ENCODE data around the gene VRK2. TPM values are rescaled to one million over a fixed set of nuclear protein-coding genes. Genes with fewer than 3 reads are reported as not detected.
"Not testable (repeated sequence)": the region's sequence is repeated elsewhere in the genome, so short reads cannot be mapped to it uniquely, and the experiment has no call there.

Gene VRK2
- polyA plus RNA-seq, 4 donors, result 18.4 to 25.3 (median 24.0) TPM

DNA sequence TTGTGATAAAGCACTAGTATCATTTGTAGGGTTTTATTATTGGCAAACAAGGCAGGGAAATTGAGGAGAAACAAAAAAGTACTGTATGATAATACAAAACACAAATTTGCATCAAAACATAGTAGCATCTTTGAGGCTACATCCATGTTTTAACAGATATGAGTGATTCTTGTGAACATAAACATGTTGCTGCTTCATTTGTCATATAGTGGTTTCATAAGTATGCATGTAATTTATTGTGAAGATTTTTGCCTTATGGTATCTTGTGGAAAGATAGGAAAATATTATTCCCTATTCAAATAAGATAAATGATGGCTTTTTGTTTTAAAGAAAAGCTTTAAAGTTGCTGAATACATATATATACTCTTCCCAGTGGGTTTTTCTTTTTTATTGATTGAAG lies 60.3 kb downstream of the VRK2 start:
- no peak for DNase-seq (ENCODE audit: low read depth in 4 of 4, low spot score in 3 of 4)

DNA sequence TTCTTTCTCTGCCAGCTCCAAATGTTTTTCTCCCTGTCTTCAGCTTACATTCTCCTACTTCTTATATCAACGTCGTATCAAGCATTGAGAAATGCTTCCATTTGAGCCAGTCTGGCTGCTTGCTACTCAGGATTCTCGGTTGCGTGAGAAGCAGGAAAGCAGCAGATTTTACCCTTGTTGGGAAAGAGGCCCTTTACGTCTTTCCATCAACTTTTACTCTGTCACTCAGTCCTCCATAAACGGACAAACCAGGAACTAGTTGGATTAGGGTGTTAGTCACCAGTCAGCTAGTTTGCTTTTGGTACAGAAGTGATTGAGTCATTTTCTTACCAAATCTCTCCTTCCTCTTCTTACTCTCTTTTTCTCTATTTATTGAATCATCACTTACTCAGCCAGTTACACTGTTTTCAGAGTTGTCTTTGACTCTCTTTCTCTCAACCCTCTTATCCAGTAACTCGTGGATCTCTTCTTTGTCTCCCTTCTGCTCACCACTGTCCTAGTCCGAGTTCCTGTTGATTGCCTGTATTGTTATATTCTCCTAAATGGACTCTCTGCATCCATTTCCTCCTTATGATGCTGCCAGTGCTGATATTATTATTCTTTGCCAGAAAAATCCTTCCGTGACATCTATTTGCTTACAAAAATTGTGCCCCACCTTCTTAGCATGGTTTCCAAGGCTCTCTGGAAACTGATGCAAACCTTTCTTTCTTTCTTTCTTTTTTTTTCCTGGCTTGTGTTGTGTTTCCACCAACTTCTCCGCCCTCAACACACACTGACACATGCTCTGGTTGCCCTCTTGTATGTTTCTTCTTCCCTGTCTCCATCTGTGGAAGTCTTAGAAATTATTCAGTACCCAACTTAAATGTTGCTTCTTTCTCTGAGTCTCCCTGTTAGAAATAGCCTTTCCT lies 61.5 kb downstream of the VRK2 start:
- DNase-seq (ENCODE audit: low read depth in 4 of 4, low spot score in 3 of 4), result no peak

DNA sequence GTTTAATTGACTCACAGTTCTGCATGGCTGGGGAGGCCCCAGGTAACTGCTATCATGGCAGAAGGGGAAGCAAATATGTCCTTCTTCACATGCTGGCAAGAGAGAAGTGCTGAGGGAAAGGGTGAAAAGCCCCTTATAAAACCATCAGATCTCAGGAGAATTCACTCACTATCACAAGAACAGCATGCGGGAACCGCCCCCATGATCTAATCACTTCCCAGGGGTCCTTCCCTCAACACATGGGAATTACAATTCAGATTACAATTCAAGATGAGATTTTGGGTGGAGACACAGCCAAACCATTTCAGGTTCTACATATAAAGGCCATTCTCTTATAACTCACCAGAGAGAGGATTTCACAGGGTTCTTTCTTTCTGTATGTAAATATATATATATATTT lies 62.9 kb downstream of the VRK2 start:
- DNase-seq (ENCODE audit: low read depth in 4 of 4, low spot score in 3 of 4), result no peak

DNA sequence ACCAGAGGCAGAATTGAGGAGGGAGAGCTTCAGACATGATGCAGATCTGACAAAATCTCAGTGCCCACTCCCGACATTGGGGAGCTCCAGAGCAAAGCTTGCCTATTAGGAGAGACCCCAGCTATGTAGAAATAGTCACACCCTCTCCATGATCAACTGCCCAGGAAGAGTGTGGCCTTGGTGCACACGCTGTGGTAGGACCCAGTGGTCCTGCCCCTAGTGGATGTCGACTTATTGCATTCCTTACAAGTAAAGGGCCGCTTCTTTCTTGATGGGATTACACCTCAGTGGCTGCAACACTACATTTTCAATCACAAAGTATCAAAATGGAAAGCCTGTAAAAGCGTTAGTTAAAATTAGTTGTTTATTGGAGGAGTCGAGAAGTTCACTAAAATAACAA lies 64.2 kb downstream of the VRK2 start:
- DNase-seq (ENCODE audit: low read depth in 4 of 4, low spot score in 3 of 4), result no peak

DNA sequence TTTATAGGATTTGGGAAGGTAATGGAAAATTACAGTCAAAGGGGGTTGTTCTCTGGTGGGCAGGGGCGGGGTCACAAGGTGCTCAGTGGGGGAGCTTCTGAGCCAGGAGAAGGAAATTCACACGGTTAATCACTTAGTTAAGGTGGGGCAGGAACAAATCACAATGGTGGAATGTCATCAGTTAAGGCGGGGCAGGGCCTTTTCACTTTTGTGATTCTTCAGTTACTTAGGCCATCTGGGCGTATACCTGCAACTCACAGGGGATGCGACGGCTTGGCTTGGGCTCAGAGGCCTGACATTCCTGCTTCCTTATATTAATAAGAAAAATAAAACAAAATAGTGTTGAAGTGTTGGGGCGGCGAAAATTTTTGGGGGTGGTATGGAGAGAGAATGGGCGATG lies 67.0 kb downstream of the VRK2 start:
- not testable (repeated sequence) for DNase-seq (ENCODE audit: low read depth in 4 of 4, low spot score in 3 of 4)

DNA sequence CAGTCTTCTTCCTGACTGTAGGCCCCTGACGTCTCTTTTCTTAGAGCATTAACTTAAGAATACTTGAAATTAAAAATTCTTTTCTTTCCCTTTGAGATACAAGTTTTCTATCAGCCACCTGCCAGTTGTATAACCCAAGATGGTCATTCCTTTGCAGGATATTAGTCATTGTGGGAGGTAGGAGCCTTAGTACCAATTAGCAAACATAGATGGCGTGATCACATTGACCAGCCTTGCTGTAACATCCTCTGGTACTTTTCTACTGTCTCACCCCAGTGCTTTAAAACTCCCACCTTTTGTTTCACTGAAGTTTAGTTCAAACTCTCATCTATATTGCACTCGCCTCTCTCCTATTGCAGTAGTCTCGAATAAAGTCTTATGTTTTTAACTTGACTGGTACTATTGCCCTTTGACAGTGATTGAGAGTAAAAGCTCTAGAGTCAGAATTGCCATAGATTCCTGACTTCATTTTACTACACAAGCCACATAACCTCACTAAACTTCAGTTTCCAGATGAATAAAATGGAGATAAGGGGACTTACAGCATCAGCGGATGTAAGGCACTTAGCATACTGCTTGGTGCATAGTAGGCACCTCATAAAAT lies 74.1 kb downstream of the VRK2 start:
- no peak for DNase-seq (ENCODE audit: low read depth in 4 of 4, low spot score in 3 of 4)

DNA sequence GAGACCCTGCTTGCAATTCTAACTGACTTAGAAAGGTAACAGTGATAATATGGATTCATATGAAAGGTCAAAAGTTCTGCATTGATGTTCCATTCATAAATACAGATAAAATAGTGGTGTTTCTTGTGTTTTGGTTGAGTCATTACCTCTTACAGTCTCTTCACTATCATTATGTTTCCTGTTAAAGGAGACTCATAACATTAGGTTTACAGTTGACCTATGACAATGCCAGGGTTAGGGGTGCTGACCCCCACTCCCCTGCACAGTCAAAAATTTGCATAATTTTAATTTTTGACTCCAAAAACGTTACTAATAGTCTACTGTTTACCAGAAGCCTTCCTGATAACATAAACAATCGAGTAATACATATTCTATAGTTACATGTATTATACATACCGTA lies 75.4 kb downstream of the VRK2 start:
- no peak for DNase-seq (ENCODE audit: low read depth in 4 of 4, low spot score in 3 of 4)

DNA sequence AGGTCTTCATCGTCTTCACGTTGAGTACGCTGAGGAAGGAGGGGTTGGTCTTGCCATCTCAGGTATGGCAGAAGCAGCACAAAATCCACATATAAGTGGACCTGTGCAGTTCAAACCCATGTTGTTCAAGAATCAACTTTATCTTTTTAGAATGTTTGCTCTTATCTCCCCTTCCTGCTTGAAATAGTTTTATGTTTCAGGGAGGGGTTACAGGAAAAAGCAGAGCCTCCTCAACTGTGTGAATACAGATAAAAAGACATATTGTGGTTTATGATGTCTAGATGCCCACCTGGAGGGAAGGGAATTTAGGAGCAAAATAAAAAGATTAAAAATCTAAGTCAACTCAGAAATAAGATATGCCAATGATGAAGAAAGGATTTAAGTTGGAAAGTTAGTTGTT lies 75.9 kb downstream of the VRK2 start:
- DNase-seq (ENCODE audit: low read depth in 4 of 4, low spot score in 3 of 4), result no peak

DNA sequence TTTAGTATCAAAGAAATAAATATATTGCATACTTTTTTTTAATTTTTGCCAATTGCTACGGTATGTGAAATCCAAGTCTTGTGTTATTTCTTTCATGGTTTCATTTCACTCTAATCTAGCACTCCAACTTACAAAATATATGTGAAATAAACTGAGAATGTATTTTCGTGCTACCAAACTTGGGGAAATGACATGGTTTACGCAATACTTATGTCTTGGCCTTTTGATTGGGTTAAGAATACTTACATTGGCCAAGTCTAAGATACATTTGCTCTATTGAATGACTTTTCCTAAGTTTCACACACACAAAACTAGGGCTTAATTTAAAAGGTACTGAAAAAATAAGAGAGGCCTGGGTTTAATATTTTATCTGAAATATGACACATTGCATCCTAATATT lies 80.5 kb downstream of the VRK2 start:
- no peak for DNase-seq (ENCODE audit: low read depth in 4 of 4, low spot score in 3 of 4)

DNA sequence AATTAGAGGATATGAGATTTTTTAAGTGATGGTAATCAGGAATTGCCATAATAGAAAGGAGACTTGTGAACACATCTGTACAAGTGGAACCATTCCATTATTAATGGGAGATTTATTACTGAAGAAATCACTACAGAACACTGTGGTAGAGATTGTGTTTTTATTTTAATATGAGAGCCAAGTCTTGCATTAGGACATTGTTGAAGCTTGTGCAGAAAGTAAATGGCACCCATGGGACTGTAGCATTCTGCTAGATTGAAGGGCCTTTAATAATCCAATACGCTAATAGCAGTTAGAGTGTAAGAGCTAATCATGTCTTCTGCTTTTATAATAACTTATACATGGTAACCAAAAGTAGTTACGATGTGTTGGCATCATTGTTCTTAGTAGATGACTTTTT lies 83.6 kb downstream of the VRK2 start:
- no peak for DNase-seq (ENCODE audit: low read depth in 4 of 4, low spot score in 3 of 4)

DNA sequence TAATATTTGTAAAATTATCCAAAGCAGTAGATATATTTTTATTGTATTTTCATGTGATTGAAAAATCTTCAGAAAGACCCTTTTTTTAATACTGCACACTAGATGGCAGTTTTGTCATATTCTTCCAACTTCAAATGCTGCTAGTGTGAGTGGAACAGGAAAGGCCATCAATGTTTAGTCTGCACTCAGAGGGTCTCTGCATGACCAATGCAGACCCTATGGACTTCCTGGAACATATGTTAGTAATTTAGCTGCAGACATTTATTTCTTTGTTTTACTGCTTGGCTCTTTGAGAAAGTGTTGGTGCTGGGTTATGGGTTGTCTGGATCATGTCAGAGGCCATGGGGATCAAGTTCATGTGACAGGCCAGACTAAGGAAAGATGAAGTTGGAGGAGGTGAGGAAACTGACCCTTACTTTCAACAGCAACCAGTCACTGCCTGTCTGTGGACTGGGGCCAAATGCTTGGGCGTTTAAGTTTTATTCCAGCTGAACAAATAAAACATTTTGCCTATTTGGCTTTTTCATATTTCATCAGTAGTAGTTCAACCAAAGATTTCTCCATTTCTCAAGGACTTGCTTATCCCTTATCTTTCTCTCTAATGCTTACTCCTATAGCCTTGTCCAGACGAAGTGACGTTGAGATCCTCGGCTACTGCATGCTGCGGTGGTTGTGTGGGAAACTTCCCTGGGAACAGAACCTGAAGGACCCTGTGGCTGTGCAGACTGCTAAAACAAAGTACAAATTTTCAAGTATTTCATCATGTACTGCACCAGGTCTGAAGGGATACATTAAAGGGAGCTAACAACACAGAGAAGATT lies 84.8 kb downstream of the VRK2 start:
- peak; percentile 39 to 50 (median 44) for DNase-seq (ENCODE audit: low read depth in 4 of 4, low spot score in 3 of 4)

DNA sequence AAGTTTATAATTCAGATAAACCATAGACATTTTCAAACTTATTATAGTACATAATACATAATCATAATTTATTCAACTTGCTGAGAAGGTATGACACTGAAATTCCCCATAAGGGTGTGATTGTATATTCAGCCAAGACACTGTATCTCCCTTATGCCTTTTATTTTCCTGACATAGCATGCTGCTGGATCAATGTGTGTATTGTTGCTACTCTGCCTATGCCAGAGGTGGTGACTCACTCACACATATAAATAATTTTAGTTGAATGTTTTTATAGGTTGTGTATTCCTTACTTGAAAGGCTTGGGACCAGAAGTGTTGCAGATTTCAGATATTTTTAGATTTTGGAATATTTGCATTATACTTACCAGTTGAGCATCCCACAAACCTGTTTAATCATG lies 86.8 kb downstream of the VRK2 start:
- DNase-seq (ENCODE audit: low read depth in 4 of 4, low spot score in 3 of 4), result no peak

DNA sequence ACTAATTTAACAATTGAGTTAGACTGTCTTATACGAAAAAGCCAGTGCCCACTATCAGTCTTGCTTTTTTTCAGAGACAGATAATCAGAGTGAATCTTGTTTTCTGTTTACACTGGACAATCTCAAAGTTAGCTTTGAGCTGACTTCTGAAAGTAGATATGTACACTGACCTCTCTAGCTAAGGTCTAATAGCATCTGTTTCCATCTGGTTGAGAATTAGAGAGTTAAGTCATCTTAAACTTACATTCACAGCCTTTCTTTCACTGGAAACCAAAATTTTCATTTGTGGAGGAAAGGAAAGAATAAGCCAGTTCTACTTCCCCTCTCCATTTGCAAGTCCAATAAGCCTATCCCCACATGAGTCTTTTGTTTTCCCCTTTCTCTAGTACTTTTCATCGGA lies 89.3 kb downstream of the VRK2 start:
- DNase-seq (ENCODE audit: low read depth in 4 of 4, low spot score in 3 of 4), result no peak

DNA sequence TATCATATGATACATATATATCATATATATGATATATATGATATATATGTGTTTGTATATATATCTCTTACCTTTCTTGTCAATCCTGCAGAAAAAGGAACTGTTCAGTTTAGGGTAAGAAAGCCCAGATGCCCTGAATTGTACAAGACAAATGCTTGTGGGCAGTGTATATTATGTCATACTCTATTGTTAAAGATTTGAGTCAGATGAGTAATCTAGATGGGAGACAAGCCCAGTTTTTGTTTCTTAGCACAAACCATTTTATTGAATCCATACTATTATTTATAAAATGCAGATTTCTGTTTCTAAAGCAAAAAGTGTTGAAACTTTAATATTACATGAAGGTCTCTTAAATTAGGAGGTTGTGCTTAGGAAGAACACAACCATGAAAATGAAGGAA lies 90.6 kb downstream of the VRK2 start:
- DNase-seq (ENCODE audit: low read depth in 4 of 4, low spot score in 3 of 4), result no peak

DNA sequence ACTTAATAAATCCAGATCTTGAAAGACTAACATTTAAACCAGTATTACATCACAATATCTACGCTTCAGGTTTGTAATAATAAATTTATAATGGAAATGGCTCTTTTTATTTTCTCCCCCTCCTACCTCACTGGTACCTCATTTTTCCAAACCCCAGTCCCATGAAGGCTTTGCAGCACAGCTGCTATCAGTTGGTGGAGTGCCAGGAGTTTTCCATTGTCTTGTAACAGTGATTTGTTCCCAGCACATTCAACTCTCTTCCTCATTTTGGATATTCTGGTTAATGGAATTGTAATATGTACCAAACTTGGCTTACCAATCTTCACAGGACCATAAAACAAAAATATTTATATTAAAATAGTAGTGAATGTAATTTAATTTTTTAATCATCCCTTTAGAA lies 91.2 kb downstream of the VRK2 start:
- DNase-seq (ENCODE audit: low read depth in 4 of 4, low spot score in 3 of 4), result no peak

DNA sequence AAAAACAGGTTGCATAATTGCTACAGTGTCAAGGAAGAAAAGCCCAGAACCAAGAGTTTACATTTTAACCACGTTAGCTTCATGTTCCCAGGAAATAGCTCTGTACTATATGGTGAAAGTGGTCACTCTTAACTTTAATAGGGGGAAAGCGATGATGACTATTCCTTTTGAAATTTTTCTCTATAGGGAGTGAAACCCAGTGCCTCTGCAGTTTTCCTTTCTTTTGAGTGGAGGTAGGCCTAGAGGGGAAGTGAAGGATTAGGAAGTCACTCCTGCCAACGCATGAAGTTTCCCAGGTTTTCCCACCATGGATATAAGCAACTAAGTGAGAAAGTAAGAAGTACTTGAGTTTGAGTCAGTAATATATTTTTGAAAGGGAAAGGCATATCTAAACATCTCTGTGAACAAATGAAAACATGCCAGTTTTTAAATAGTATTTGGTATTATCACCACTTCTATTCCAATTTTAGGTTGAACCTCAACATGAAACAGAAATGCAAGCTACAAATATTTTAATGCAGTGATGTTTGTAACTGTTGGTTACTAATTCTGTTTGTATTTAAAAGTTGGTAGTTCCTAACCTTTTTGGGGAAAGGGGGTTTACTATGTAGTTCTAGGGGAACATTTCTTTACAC lies 91.9 kb downstream of the VRK2 start:
- DNase-seq (ENCODE audit: low read depth in 4 of 4, low spot score in 3 of 4), result no peak

DNA sequence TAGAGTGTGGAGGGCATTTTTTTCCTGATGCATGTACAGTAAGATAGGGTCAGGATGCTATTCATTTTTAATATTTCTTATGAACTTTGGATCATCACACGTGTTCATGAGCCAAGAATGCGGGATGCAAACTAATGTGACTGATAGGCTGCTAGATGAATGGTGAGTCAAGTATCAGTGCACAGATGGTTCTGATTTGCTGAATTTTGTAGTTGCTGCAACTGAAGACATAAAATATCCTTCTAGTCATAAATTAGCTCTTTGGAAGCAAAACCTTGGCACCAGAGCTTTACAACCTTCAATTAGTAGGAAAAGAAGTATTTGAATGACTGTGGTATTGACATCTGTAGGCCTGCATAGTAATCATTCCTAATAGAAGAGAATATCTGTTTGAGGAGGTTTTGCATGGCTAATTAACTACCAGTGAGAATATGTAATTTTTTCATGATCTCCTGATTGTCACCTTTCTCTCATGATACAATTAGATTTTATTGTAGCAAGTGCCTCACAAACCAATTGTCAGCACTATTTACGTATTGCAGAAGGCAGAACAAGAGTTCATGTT lies 94.0 kb downstream of the VRK2 start:
- DNase-seq (ENCODE audit: low read depth in 4 of 4, low spot score in 3 of 4), result no peak

DNA sequence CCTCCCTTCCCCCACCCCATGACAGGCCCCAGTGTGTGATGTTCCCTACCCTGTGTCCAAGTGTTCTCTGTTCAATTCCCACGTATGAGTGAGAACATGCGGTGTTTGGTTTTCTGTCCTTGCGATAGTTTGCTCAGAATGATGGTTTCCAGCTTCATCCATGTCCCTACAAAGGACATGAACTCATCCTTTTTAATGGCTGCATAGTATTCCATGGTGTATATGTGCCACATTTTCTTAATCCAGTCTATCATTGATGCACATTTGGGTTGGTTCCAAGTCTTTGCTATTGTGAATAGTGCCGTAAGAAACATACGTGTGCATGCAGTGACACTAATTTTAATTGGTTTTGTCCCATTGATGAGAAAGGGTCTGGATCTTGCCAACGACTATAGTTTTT lies 99.2 kb downstream of the VRK2 start:
- not testable (repeated sequence) for DNase-seq (ENCODE audit: low read depth in 4 of 4, low spot score in 3 of 4)

DNA sequence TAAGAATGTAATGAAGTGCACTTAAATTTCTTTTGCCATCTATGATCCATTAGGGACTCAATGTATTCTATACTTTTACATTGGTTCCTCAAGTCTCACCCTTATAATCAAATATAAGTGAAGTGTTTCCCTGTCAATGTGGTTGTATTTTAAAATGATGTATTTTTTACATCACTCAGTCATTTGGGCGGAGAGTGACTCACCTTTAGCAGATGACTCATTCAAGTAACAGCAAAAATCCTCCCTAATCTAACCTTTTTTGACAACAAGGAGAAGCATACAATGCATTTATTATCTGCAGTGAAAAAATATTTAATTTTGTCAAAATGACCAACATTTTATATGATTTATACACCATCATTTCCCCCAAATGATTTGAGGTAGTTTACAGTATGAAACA lies 100.1 kb downstream of the VRK2 start:
- no peak for DNase-seq (ENCODE audit: low read depth in 4 of 4, low spot score in 3 of 4)

DNA sequence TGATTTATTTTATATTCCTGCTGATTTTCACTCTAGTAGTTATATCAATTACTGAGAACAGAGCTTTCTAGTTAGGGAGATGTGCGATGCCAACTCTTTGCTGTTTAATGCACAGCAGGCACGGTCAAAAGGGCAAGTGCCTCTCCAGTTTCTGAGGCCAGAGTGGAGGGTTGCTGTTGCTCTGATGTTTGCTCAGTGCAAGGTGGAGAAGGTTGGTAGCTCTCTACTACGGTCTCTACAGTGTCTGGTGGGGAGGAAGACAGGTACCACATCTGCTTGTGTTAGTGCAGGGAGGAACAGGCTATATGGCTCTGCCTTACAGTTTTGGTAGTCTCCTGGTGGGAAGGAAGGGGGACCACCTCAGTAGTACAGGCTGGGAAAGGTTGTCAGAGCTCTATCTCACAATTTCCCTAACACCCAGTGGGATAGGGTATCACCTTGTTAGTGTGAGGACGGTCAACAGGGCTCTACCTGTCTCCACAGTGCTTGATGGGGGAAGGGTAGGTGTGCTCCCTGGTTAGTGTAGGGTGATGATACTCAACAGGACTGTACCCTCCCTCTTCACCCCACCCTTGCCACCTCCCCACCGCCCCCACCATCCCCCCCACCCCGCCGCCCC lies 108.7 kb downstream of the VRK2 start:
- DNase-seq (ENCODE audit: low read depth in 4 of 4, low spot score in 3 of 4), result no peak

Measured in right renal pelvis (tissue), 4 donors.